IMR-90 (cell line): Measurements from ENCODE around the gene MCTP1.

Experiments
- CTCF ChIP-seq: conservative IDR thresholded peaks from 2 replicates; pipeline ENCODE4 v1.5.1; 2012; ENCODE audit warnings: mild to moderate bottlenecking, low read depth, low read length, improper control_type of control experiment
- POLR2A ChIP-seq: IDR thresholded peaks from 2 replicates; pipeline ENCODE4 v1.6.1; 2012; ENCODE audit warnings: mild to moderate bottlenecking, low read depth, low read length
- SMC3 ChIP-seq: fragments of 150-350 bp; IDR thresholded peaks from 2 replicates; pipeline ENCODE4 v1.6.1; 2016; ENCODE audit warnings: low read depth, mild to moderate bottlenecking, antibody characterized with exemption, low read length, moderate library complexity

- TF ChIP-seq POLR2A (no peak), CTCF (no peak), SMC3 (no peak)
Measured at GRCh38 chr5:94891565-94891964, 393.3 kb downstream of the MCTP1 start.
